K562 (cell line): ENCODE measurements around the gene LEO1. TPM values are rescaled to one million over a fixed set of nuclear protein-coding genes. Genes with fewer than 3 reads are reported as not detected.

ENCODE experiments used
- ARID1B ChIP-seq: fragments of 450-650 bp; IDR thresholded peaks from 2 replicates; pipeline ENCODE4 v1.6.1; 2016; ENCODE audit warnings: antibody characterized with exemption, mild to moderate bottlenecking, inconsistent platforms
- CEBPZ ChIP-seq: fragments of 150-350 bp; IDR thresholded peaks from 2 replicates; pipeline ENCODE4 v1.6.1; 2014; ENCODE audit warnings: low read depth, mild to moderate bottlenecking, low read length, borderline replicate concordance
- CREM ChIP-seq: IDR thresholded peaks from 2 replicates; pipeline ENCODE4 v1.6.1; 2014; ENCODE audit warnings: antibody characterized with exemption, low read depth
- IRF2 ChIP-seq: sonication (generic); formaldehyde crosslinking; IDR thresholded peaks from 2 replicates; pipeline ENCODE4 v1.8.1; 2022; ENCODE audit warnings: mild to moderate bottlenecking, missing genetic modification reagents
- RCOR1 ChIP-seq, 2 experiments: IDR thresholded peaks; 2 replicates each; pipeline ENCODE4 v1.6.1; 2012; ENCODE audit warnings: low read depth in 2 of 2, low read length in 2 of 2, borderline replicate concordance in 1 of 2, improper control_type of control experiment in 1 of 2
- SPI1 ChIP-seq: IDR thresholded peaks from 2 replicates; pipeline ENCODE4 v1.6.1; 2011; ENCODE audit warnings: low read depth, low read length, control low read depth, borderline replicate concordance
- TAF15 ChIP-seq: fragments of 200-400 bp; formaldehyde crosslinking; IDR thresholded peaks from 2 replicates; pipeline ENCODE4 v1.6.1; 2017; ENCODE audit warnings: mild to moderate bottlenecking, low read depth, low read length, moderate library complexity
- TAF9B ChIP-seq: fragments of 450-650 bp; IDR thresholded peaks from 2 replicates; pipeline ENCODE4 v1.6.1; 2018; ENCODE audit warnings: mild to moderate bottlenecking; ENCODE audit not compliant: partially characterized antibody
- TGIF2 ChIP-seq: sonication (generic); formaldehyde crosslinking; IDR thresholded peaks from 2 replicates; pipeline ENCODE4 v1.8.1; 2022; ENCODE audit warnings: mild to moderate bottlenecking, missing genetic modification reagents, moderate library complexity
- VEZF1 ChIP-seq: fragments of 200-800 bp; sonication (Bioruptor generic); IDR thresholded peaks from 2 replicates; pipeline ENCODE4 v1.6.1; 2017; ENCODE audit warnings: missing genetic modification characterization, missing compliant biosample characterization
- ZBTB1 ChIP-seq: sonication (generic); formaldehyde crosslinking; IDR thresholded peaks from 2 replicates; pipeline ENCODE4 v1.8.1; 2023; ENCODE audit warnings: missing genetic modification reagents, low read depth, mild to moderate bottlenecking, borderline replicate concordance
- ZKSCAN8 ChIP-seq: fragments of 200-800 bp; sonication (Bioruptor generic); IDR thresholded peaks from 2 replicates; pipeline ENCODE4 v1.6.1; 2016; ENCODE audit warnings: missing genetic modification characterization, missing compliant biosample characterization
- ZNF449 ChIP-seq: fragments of 250-450 bp; sonication (Bioruptor Pico); IDR thresholded peaks from 2 replicates; pipeline ENCODE4 v1.8.0; 2022; ENCODE audit warnings: moderate library complexity, mild to moderate bottlenecking, inconsistent platforms
- ZNF609 ChIP-seq: sonication (generic); formaldehyde crosslinking; IDR thresholded peaks from 2 replicates; pipeline ENCODE4 v1.8.1; 2023; ENCODE audit warnings: missing genetic modification reagents, mild to moderate bottlenecking, borderline replicate concordance
- ZNF699 ChIP-seq: fragments of 250-450 bp; sonication (Bioruptor Pico); IDR thresholded peaks from 2 replicates; pipeline ENCODE4 v1.8.0; 2021; ENCODE audit warnings: mild to moderate bottlenecking, moderate library complexity; ENCODE audit not compliant: insufficient replicate concordance
- polyA plus RNA-seq, 8 experiments: library from polyadenylated mRNA; depleted of rRNA in 4 of 8; stranded (reverse) in 5 of 8; unstranded in 3 of 8; fragments of >200 nt; fragmentation: Nextera tagmentation in 2 of 8; fragmentation: Illumina TruSeq in 1 of 8; extraction: Ambion mirVana in 2 of 8; extraction: Trizol in 1 of 8; gene quantifications; 2 replicates each; pipeline versions ENCODE4 v1.2.1 to v1.2.3, GENCODE V29; 2011 to 2014; ENCODE audit warnings: inconsistent platforms in 1 of 8, missing spikeins in 1 of 8
- total RNA-seq, 7 experiments: library from RNA; depleted of rRNA in 6 of 7; stranded (reverse); fragments of >200 nt in 6 of 7; fragmentation: Illumina TruSeq in 2 of 7; extraction: Trizol in 2 of 7; gene quantifications; 2 replicates each; pipeline versions ENCODE4 v1.2.1 to v1.2.3, GENCODE V29; 2011 to 2021; ENCODE audit warnings: low replicate concordance in 1 of 7

LEO1 gene
- total and polyA plus RNA-seq, 9 of the 15 experiments (the other 6 are each of a cell fraction or from before 2014, with no cell fraction given) = 8.4 to 48.3 (median 37.9) TPM

GRCh38 chr15:52019394-52020220 is 48.0 kb upstream of the LEO1 start (continued):
- TF ChIP-seq ZKSCAN8 (no peak), TAF9B (peak; percentile 81), VEZF1 (CRISPR knock-in tag) (peak; percentile 70; the same call in 1 of the 2 replicates), CREM (peak; percentile 53), RCOR1 (IDR thresholded peaks at IDR 0.05; ENCODE audit: borderline replicate concordance in 1 of 2, low read depth in 2 of 2, low read length in 2 of 2) (peak in 1 of 2 experiments; percentile 61; a peak in 1 of 4 replicates), ZBTB1 (CRISPR knock-in tag) (no peak; the same call in 1 of the 2 replicates), ZNF609 (CRISPR knock-in tag) (no peak), ARID1B (no peak; the same call in 1 of the 2 replicates), ZNF449 (CRISPR knock-in tag) (no peak), TGIF2 (CRISPR knock-in tag) (no peak), IRF2 (CRISPR knock-in tag) (no peak), TAF15 (no peak), ZNF699 (CRISPR knock-in tag) (no peak), CEBPZ (no peak), SPI1 (no peak)
